GM23338 (cell line): ENCODE measurements around the gene ENPP4.

Experiments
- CREB1 ChIP-seq: fragments of 250-450 bp; sonication (Bioruptor Pico); IDR thresholded peaks from 2 replicates; pipeline ENCODE4 v1.5.0; 2020; ENCODE audit warnings: low read depth, mild to moderate bottlenecking, moderate library complexity
- CTCF ChIP-seq, 2 experiments: fragments of 200-600 bp in 1 of 2; sonication (generic) in 1 of 2; conservative IDR thresholded peaks; 2 replicates each; pipeline versions ENCODE4 v1.5.1 to v1.6.1; 2016 to 2017; ENCODE audit warnings: antibody characterized with exemption in 2 of 2, low read depth in 2 of 2, mild to moderate bottlenecking in 2 of 2, moderate library complexity in 1 of 2
- ETS1 ChIP-seq: IDR thresholded peaks from 2 replicates; pipeline ENCODE4 v1.6.1; 2016; ENCODE audit warnings: antibody characterized with exemption
- EZH2 ChIP-seq: fragments of 200-600 bp; sonication (generic); IDR thresholded peaks from one replicate; pipeline ENCODE4 v1.8.0; 2017; ENCODE audit warnings: antibody characterized with exemption, mild to moderate bottlenecking, low read depth; ENCODE audit not compliant: unreplicated experiment
- EZH2phosphoT487 ChIP-seq: fragments of 200-600 bp; sonication (generic); IDR thresholded peaks from one replicate; pipeline ENCODE4 v1.8.1; 2018; ENCODE audit warnings: antibody characterized with exemption; ENCODE audit not compliant: unreplicated experiment
- JUNB ChIP-seq: IDR thresholded peaks from one replicate; pipeline ENCODE4 v1.6.1; 2016; ENCODE audit warnings: antibody characterized with exemption; ENCODE audit not compliant: unreplicated experiment
- NANOG ChIP-seq: IDR thresholded peaks from 2 replicates; pipeline ENCODE4 v1.6.1; 2016; ENCODE audit warnings: antibody characterized with exemption, borderline replicate concordance
- POLR2AphosphoS5 ChIP-seq: IDR thresholded peaks from 2 replicates; pipeline ENCODE4 v1.6.1; 2016; ENCODE audit warnings: antibody characterized with exemption, low read depth
- REST ChIP-seq: IDR thresholded peaks from one replicate; pipeline ENCODE4 v1.6.1; 2018; ENCODE audit warnings: antibody characterized with exemption; ENCODE audit not compliant: unreplicated experiment
- STAT1 ChIP-seq: IDR thresholded peaks from one replicate; pipeline ENCODE4 v1.6.1; 2016; ENCODE audit warnings: antibody characterized with exemption; ENCODE audit not compliant: unreplicated experiment
- ZNF114 ChIP-seq: fragments of 250-450 bp; sonication (Bioruptor Pico); IDR thresholded peaks from 2 replicates; pipeline ENCODE4 v1.5.0; 2020; ENCODE audit warnings: mild to moderate bottlenecking, moderate library complexity
- ZNF331 ChIP-seq: fragments of 250-450 bp; sonication (Bioruptor Pico); IDR thresholded peaks from 2 replicates; pipeline ENCODE4 v1.5.0; 2020; ENCODE audit warnings: low read depth, mild to moderate bottlenecking, moderate library complexity
- ZNF462 ChIP-seq: fragments of 250-450 bp; sonication (Bioruptor Pico); IDR thresholded peaks from 2 replicates; pipeline ENCODE4 v1.5.0; 2020; ENCODE audit warnings: mild to moderate bottlenecking, moderate library complexity

- TF ChIP-seq EZH2 (no peak), REST (no peak), CTCF (conservative IDR thresholded peaks at IDR 0.05; ENCODE audit: low read depth in 2 of 2) (no peak), CREB1 (CRISPR knock-in tag) (no peak), POLR2AphosphoS5 (no peak), JUNB (no peak), STAT1 (no peak), ZNF114 (CRISPR knock-in tag) (no peak), ETS1 (no peak), EZH2phosphoT487 (no peak), NANOG (no peak), ZNF331 (CRISPR knock-in tag) (no peak), ZNF462 (CRISPR knock-in tag) (no peak)
These were observed 8.5 kb downstream of the ENPP4 start for GRCh38 chr6:46138281-46138680.
